ENCODE results near the gene SDK1. TPM values are rescaled to one million over a fixed set of nuclear protein-coding genes. Genes with fewer than 3 reads are reported as not detected.

SDK1 gene
- polyA plus RNA-seq, 2 of the 4 experiments (the other 2 are of a cell fraction), result 0.12 to 0.28 TPM

- Histone ChIP-seq H3K4me2 (no peak overlapping the region), H3K4me3 (no peak overlapping the region), H3K27ac (no peak overlapping the region), H3K4me1 (no peaks in the 10 kb centered on the region), H3K9me3 (no peaks in the 10 kb centered on the region)
- FAIRE-seq (no peak), ATAC-seq (no peak), DNase-seq (ENCODE audit: low read depth in 1 of 2, low spot score in 1 of 2) (no peak)
- CTCF ChIA-PET, result no interaction called here
- POLR2A ChIA-PET, result no interaction called here
- TF ChIP-seq PHF8 (IDR thresholded peaks at IDR 0.05; ENCODE audit: borderline replicate concordance, low read depth), result no peak
- no peak for TF ChIP-seq BHLHE40 (IDR thresholded peaks at IDR 0.05; ENCODE audit: low read depth, low read length)
- TF ChIP-seq, protein P1, sequence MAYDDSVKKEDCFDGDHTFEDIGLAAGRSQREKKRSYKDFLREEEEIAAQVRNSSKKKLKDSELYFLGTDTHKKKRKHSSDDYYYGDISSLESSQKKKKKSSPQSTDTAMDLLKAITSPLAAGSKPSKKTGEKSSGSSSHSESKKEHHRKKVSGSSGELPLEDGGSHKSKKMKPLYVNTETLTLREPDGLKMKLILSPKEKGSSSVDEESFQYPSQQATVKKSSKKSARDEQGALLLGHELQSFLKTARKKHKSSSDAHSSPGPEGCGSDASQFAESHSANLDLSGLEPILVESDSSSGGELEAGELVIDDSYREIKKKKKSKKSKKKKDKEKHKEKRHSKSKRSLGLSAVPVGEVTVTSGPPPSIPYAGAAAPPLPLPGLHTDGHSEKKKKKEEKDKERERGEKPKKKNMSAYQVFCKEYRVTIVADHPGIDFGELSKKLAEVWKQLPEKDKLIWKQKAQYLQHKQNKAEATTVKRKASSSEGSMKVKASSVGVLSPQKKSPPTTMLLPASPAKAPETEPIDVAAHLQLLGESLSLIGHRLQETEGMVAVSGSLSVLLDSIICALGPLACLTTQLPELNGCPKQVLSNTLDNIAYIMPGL (CRISPR knock-in tag; IDR thresholded peaks at IDR 0.05; ENCODE audit: borderline replicate concordance), result no peak
- no peak for TF ChIP-seq MAX (IDR thresholded peaks at IDR 0.05)
- TF ChIP-seq, protein P2, sequence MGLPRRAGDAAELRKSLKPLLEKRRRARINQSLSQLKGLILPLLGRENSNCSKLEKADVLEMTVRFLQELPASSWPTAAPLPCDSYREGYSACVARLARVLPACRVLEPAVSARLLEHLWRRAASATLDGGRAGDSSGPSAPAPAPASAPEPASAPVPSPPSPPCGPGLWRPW (IDR thresholded peaks at IDR 0.05), result no peak
- 43% methylated on average over 9 of the region's 12 CpGs for WGBS (ENCODE audit: missing lambda C conversion rate)
Measured at GRCh38 chr7:4270268-4270667, 969.2 kb downstream of the SDK1 start.

DNA sequence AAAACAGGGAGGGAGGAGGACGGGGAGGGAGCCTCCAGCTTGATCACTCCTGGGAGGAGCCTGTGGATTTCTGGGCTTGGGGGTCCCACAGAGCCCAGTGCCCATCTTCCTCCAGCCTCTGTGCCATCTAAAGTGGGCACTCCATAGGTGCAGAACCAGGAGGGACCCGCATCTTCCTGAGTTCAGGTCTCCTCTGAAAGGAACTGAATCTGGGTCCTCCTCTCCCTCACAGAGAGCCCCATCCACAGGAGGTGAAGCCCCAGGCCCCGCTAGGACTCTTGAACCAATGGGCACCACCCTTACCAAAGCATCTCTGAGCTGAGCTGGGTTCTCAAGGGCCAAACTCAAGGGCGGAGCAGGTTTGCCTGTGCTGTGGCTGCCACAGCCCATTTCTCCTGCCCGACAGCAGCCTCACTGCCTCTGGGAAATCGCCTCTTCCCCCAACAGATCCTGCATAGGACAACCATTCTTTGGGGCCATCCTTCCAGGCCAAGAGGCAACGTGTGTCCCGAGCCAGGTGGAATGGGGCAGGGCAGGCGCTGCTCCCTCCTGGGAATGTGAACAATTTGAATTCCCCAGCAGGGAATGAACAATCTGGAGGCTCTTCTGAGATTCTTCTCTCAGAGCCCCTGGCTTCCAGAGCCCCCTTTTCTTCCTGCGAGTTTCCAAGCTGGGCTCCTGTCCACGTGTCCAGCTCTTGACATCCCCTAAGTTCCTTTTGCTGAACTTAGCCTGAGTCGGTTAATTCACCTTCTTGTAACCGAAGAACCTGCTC is 970.1 kb downstream of the SDK1 start:
- Histone ChIP-seq H3K4me2 (no peak overlapping the region), H3K4me1 (no peaks in the 10 kb centered on the region), H3K9me3 (no peaks in the 10 kb centered on the region), H3K27ac (no peak overlapping the region), H3K4me3 (no peak overlapping the region)
- no peak for DNase-seq (ENCODE audit: low read depth in 1 of 2, low spot score in 1 of 2)
- POLR2A ChIA-PET, result no interaction called here
- no peak for TF ChIP-seq ZC3H11A (IDR thresholded peaks at IDR 0.05)
- no peak for TF ChIP-seq BHLHE40 (IDR thresholded peaks at IDR 0.05; ENCODE audit: low read depth, low read length)
- TF ChIP-seq SREBF2 (IDR thresholded peaks at IDR 0.05), result no peak
- no peak for TF ChIP-seq NR3C1 (IDR thresholded peaks at IDR 0.05)
- no peak for TF ChIP-seq KDM5A (IDR thresholded peaks at IDR 0.05)
- 16% methylated on average over 13 of the region's 13 CpGs for WGBS (ENCODE audit: missing lambda C conversion rate)
- FAIRE-seq, result no peak
- CTCF ChIA-PET, result interaction anchor here (0.8 kb wide), 2 partner anchors 16 to 164 kb away, joined by 3 read pairs; no protein-coding TSS in a partner anchor
- ATAC-seq, result no peak

DNA sequence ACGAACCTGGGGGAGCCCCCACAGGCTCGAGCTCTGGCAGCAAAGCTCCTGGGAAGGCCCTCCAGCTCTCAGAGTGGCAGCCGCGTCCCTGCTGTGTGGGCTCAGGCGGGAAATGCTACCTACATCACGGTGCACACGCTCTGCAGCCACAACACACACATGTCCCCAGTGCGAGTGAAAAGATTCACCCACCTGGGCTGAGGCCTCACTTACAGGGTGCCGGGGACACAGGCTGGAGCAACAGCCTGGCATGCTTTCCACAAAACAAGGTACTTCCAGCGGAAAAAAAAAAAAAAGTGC is 970.6 kb downstream of the SDK1 start:
- H3K4me3 ChIP-seq, result no peak overlapping the region
- TF ChIP-seq CBX8 (IDR thresholded peaks at IDR 0.05) (no peak), KDM1A (IDR thresholded peaks at IDR 0.05; ENCODE audit: low read depth) (no peak), ZFP36 (IDR thresholded peaks at IDR 0.05; ENCODE audit: borderline replicate concordance, partially characterized antibody) (no peak), HDAC2 (IDR thresholded peaks at IDR 0.05) (no peak), MAX (IDR thresholded peaks at IDR 0.05) (no peak), HOXA7 (CRISPR knock-in tag; IDR thresholded peaks at IDR 0.05) (no peak), RARB (CRISPR knock-in tag; IDR thresholded peaks at IDR 0.05) (no peak), EHF (CRISPR knock-in tag; IDR thresholded peaks at IDR 0.05) (no peak), NR3C1 (IDR thresholded peaks at IDR 0.05) (no peak), JUN (IDR thresholded peaks at IDR 0.05) (no peak)
- TF ChIP-seq, protein P3, sequence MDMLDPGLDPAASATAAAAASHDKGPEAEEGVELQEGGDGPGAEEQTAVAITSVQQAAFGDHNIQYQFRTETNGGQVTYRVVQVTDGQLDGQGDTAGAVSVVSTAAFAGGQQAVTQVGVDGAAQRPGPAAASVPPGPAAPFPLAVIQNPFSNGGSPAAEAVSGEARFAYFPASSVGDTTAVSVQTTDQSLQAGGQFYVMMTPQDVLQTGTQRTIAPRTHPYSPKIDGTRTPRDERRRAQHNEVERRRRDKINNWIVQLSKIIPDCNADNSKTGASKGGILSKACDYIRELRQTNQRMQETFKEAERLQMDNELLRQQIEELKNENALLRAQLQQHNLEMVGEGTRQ (IDR thresholded peaks at IDR 0.05), result no peak
- TF ChIP-seq, protein P4, sequence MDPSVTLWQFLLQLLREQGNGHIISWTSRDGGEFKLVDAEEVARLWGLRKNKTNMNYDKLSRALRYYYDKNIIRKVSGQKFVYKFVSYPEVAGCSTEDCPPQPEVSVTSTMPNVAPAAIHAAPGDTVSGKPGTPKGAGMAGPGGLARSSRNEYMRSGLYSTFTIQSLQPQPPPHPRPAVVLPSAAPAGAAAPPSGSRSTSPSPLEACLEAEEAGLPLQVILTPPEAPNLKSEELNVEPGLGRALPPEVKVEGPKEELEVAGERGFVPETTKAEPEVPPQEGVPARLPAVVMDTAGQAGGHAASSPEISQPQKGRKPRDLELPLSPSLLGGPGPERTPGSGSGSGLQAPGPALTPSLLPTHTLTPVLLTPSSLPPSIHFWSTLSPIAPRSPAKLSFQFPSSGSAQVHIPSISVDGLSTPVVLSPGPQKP (IDR thresholded peaks at IDR 0.05; ENCODE audit: low read depth, low read length), result no peak
- DNase-seq (ENCODE audit: low read depth in 1 of 2, low spot score in 1 of 2) (no peak), FAIRE-seq (no peak), ATAC-seq (no peak)
- POLR2A ChIA-PET, result no interaction called here
- H3K4me1 ChIP-seq, result no peaks in the 10 kb centered on the region
- whole genome bisulfite sequencing (ENCODE audit: missing lambda C conversion rate), result 53% methylated on average over 2 of the region's 10 CpGs
- H3K9me3 ChIP-seq, result no peaks in the 10 kb centered on the region
- CTCF ChIA-PET, result interaction anchor here (0.8 kb wide), 2 partner anchors 16 to 164 kb away, joined by 3 read pairs; no protein-coding TSS in a partner anchor
- H3K4me2 ChIP-seq, result no peak overlapping the region
- no peak overlapping the region for H3K27ac ChIP-seq

Measured in A549 (cell line).